ENCODE results near the gene REG1A. TPM values are rescaled to one million over a fixed set of nuclear protein-coding genes. Genes with fewer than 3 reads are reported as not detected.

REG1A gene
- total RNA-seq, 1 donor from 2014 or later = 8.9 TPM

DNA sequence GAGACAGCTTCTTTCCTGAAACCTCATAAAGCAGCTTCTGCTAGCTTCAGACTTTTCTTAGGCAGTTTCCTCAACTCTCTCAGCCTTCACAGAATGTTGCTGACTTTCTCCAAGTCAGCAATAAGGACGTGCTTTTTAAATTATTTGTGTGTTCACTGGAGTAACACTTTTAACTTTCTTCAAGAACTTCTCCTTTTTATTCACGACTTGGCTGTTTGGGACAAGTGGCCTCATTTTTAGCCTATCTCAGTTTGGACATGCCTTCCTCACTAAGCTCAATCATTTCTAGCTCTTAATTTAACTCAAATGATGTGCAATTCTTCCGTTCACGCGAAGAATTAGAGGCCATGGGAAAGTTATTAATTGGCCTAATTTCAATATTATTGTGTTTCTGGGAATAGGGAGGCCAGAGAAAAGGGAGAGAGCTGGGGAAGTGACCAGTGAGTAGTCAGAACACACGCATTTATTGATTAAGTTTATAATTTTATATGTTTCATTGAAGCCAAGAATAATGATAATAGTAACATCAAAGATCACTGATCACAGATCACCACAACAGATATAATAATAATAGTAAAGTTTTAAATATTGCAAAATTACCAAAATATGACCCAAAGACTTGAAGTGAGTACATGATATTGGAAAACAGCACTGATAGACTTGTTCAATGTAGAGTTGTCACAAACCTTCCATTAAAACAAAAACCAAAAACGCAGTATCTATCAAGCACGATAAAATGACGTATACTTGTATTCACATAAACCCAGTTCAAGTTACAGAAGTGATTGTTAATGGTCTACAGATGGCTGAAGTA is 4.8 kb downstream of the REG1A start:
- DNase-seq (ENCODE audit: low spot score) = no peak

DNA sequence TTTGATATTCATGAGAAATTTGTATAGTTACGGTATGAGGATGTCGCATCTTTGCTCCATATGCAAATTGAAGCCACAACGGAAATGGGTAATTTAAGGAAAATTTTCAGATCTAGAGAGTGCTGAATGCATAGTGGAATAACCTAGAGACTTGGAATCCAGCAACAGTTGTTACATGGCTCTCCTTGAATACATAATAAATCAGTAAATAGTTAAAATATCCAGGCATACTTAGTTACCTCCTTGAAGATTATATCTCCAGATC is 5.4 kb downstream of the REG1A start:
- ATAC-seq (no peak), DNase-seq (ENCODE audit: low spot score) (no peak)

More for the DNA sequence above, 4.8 kb downstream of the REG1A start:
- no peak for ATAC-seq

DNA sequence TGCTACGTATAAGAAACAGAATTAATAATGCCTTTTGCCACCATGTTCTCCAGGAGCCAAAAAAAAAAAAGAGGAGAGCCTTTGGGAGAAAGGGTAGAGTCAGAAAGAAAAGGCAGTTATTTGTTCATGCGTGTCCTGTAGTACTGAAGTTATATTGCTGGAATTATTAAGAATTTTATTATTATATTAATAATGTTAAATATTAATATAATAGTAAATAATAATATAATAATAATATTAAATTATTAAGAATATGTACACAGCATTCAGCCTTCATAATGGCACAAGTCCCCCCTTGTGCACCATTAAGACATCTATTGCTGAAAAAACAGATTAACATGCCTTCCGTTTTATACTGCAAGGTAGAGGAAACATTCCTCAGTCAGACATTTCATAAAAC is 8.1 kb downstream of the REG1A start:
- no peak for DNase-seq (ENCODE audit: low spot score)
- no peak for ATAC-seq

DNA sequence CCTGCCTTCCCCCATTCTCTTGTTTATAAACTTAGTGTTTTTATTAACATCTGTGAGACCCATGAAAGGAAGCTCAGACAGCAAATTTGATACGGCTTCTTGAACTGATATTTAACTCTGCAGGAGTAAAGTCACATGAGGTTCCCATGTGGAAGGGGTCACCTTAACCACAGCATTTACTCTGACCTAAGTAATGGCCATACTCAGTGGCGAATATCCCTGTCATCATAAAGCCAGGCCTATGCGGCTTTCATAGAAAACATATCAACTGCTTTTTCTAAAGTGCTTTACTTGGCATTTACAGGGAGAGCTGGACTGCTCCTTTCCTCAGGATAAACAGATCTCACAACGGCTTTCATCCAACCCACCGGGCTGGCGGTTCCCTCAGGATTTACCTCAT is 9.0 kb downstream of the REG1A start:
- DNase-seq (ENCODE audit: low spot score) (no peak), ATAC-seq (no peak)

DNA sequence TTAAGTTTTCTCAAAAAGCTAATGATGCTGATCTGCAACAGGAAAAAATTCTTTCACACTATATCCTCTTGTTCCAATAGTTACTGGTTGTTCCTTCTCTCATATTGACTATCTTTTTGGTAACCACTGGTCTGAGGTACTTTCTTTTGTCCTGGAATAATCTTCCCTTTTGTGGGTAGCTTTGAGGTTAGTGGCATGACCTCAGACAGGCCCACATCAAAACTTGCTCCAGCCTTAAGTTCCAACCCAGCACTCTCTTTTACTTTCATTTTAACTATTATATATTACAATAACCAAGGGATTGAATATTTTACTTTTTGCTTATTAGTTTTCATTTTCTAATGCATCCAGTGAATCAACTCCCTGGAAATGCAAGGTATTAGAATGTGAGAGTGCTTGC is 9.5 kb downstream of the REG1A start:
- DNase-seq (ENCODE audit: low spot score) = no peak
- ATAC-seq = no peak

DNA sequence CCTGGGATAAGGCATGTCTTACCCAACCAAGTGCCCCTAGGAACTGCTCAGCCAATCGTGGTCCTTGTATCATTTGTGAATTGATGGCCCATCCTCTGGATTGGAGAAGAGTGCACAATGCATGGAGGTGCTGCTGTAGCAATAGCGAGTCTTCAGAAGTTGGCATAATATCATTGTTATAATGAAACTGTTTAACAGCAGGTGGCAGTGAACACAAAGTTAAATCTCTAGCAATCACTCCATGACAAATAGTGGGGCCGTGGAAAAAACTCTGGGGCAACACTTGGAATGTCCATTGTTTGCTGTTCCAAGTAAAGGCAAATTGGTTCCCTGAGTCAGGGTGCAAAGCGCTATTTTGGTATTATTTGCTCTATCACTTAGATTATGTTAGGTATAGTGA is 11.4 kb downstream of the REG1A start:
- no peak for DNase-seq (ENCODE audit: low spot score)
- ATAC-seq = no peak

DNA sequence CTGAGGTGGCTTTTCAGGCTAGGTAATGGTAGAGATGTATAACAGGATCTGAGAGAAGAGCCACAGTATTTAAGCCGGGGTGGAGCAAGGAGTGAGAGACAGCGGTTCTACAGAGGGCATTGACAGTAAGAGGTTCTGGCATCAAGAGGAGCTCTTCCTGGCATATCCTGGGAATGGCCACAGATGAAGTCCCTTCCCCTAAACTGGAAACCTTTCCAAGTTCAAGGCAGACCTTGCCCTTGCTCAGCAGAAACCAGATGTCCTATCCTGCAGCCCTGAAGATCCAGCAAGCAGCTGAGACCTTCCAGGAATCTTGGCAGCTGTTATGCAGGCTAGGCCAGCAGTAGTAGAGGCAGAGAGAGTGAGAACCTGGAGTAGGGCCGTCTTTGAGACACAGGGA is 18.1 kb downstream of the REG1A start:
- ATAC-seq = no peak
- no peak for DNase-seq (ENCODE audit: low spot score)

DNA sequence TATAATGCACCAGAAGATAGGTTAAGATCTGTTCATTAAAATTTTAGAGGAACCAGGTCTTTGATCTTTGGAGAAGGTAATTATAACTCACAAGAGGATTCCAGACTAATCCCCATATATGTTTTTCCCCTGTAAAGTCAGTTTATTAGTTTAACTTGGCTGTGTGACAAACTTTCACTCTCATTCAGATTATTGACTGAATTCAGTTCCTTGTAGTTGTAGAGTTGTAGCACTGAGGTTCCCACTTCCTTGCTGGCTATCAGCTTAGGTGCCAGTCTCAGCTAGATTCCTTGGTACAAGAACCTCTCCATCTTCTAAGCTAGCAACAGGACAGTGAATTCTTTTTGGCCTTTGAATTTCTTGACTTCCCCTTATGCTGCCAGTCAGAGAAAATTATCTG is 19.1 kb downstream of the REG1A start:
- no peak for DNase-seq (ENCODE audit: low spot score)
- ATAC-seq = no peak

DNA sequence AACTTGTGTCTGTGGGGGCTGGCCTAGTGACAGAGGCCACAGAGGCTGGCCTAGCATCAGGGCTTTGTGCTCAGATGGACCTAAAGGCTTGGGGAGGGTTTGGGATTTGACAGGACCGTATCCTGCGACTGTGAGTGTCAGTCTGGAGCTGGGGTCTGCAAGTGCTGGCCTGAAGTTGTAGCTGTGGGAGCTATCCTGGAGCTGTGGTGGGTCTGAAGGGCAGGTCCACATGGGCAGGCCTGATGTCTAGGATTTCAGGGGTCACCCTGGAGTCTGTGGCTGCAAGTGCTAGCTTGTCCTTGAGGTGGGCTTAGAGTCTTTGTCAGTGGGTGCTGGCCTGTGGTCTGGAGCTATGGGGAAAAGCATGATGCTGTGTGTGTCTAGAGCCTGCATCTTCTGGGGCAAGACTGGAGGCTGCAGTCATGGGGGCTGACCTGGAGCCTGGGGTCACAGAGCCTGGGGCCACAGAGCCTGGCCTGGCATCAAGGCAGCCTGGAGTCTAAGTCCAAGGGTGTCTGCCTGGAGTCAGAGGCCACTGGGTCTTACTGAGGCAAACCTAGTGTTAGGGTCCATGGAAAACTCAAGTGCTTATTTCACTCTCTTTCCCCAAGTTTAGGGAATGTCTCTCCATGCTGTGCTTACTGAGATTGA is 35.7 kb downstream of the REG1A start:
- DNase-seq (ENCODE audit: low spot score) = no peak
- no peak for ATAC-seq

DNA sequence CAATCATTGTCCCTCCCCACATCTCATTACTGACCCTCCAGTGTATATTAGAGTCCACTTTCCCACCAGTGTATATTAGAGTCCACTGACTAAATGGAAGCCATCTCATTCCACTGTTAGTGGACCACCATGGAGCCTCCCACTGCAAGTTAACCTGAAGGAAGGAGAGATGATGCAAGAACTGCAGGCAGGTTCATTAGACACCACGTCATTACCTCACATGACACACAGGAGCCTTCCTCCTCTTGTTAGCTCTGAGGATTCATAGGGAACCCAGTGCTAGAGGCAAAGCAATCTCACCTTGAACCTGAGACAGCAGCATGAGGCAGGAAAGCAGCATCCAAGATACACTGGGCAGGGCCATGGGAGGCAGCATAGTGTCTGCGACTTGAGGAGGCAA is 38.7 kb downstream of the REG1A start:
- ATAC-seq (no peak), DNase-seq (ENCODE audit: low spot score) (no peak)

DNA sequence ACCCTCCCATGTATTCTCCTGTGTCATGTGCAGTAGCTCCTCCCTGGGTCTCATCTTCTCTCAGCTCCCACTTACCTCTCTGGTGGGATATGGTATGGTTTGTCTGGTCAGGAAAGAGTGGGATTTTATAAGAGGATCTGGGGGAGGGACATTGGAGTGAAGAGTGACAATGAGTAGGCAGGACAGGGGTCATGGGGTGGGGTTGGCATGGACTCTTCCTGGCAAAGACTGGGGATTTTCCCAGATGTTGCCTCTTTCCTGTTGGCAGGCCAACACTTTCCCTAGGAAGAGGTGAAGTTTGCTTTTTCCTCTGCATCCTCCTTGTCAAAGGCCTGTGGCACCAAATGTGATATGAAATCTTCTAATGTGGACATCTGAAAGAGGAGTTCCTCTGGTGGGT is 39.4 kb downstream of the REG1A start, which contains the start of gene REG3A:
REG3A (minus strand) TSS at position 101 of the 400 bp plus-strand sequence. CDS start 348 bp downstream, outside the sequence.
- ATAC-seq (no peak), DNase-seq (ENCODE audit: low spot score) (no peak)

DNA sequence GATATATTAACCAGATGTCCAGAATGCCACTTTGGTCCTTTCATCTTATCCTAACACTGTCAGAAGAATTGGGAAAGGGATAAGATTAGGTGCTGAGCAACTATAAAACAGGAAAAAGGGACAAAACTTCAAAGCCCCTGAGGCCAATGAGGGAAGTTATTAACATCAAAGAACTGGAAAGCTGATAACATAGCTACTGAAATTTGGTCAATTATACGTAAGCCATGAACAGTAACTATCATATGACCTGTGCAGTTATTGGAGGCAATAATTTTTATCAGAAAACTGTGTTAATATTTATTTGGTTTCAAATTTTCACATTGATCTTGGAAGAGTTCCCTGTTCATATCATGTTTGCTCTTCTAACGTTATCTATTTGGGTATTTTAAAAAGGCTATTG is 41.8 kb downstream of the REG1A start:
- ATAC-seq (no peak), DNase-seq (ENCODE audit: low spot score) (no peak)

DNA sequence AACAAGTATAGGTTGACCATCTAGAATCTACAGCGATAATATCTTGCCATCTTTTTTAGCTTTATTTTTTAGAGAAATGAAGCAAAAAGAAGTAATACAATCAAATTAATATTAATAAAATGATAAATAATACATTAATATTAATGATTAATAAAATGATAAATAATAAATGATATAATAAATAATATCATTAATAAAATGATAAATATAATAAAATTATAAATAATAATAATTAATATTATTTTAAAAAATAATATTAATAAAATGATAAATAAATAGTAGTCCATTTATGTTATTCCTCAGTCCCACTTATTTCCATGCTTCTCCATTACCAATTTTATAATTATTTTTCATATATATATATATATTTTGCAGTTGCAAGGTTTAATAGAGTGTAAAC is 42.5 kb downstream of the REG1A start:
- ATAC-seq (no peak), DNase-seq (ENCODE audit: low spot score) (no peak)

DNA sequence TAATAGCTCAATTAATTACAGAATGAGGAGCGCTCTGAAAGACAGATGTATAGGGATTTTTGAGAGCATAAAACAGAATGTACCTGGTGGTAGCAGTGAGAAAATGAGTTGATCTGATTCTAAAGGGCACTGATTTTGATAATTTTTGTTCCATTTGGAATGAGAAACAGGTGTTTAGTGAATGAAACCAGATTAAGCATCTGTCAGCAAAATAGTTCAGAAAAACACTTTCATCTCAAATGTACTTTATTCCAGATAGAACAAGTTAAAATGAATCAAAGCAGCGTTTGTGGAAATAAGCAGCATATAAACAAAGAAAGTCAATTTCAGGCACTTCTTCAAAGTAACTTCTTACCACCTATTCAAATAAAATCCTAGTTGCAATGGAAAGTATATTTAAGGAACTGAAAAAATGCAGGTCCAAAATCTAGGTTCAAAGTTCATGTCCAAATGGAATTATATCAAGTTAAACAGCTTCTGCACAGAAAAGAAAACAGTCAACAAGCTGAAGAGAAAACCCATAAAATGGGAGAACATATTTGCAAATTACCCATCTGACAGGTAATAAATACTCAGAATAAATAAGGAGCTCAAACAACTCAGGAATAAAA is 51.2 kb downstream of the REG1A start:
- DNase-seq (ENCODE audit: low spot score) (no peak), ATAC-seq (no peak)

Other genes with a start within 250 kb of the REG1A start
- 0.53 TPM for gene REG3G, start 94.8 kb upstream of the REG1A start, total RNA-seq
- gene REG1B, start 32.5 kb upstream of the REG1A start, total RNA-seq = 4.9 TPM
- 0.45 TPM for gene REG3A, start 39.3 kb downstream of the REG1A start, total RNA-seq

Data from left lobe of liver (tissue), 2 donors.